SKM-1 treated with dmso at 0.1 percent for 144 hours (cell line): ENCODE measurements around the gene BLVRA.
A peak's percentile ranks its signal among the peaks of the same experiment; 100 is the strongest.
"Not testable (repeated sequence)": the region's sequence is repeated elsewhere in the genome, so short reads cannot be mapped to it uniquely, and the experiment has no call there.

Experiments
- DNase-seq: peaks from one replicate; lab custom pipeline; 2025; ENCODE audit not compliant: unreplicated experiment; lab: John Stamatoyannopoulos, UW

BLVRA gene

GRCh38 chr7:43768887-43769272 lies 10.4 kb downstream of the BLVRA start:
- DNase-seq: no peak

GRCh38 chr7:43769281-43769680 lies 10.8 kb downstream of the BLVRA start:
- DNase-seq: no peak

GRCh38 chr7:43769791-43770465 lies 11.4 kb downstream of the BLVRA start:
- DNase-seq: no peak

GRCh38 chr7:43771128-43771527 lies 12.6 kb downstream of the BLVRA start:
- DNase-seq: no peak

GRCh38 chr7:43771573-43771972 lies 13.1 kb downstream of the BLVRA start:
- DNase-seq: no peak

GRCh38 chr7:43773268-43773667 lies 14.8 kb downstream of the BLVRA start:
- not testable (repeated sequence) for DNase-seq

GRCh38 chr7:43775255-43775654 lies 16.8 kb downstream of the BLVRA start:
- not testable (repeated sequence) for DNase-seq

- DNase-seq: not testable (repeated sequence)
Measured at GRCh38 chr7:43778293-43779044, 20.0 kb downstream of the BLVRA start.

DNA sequence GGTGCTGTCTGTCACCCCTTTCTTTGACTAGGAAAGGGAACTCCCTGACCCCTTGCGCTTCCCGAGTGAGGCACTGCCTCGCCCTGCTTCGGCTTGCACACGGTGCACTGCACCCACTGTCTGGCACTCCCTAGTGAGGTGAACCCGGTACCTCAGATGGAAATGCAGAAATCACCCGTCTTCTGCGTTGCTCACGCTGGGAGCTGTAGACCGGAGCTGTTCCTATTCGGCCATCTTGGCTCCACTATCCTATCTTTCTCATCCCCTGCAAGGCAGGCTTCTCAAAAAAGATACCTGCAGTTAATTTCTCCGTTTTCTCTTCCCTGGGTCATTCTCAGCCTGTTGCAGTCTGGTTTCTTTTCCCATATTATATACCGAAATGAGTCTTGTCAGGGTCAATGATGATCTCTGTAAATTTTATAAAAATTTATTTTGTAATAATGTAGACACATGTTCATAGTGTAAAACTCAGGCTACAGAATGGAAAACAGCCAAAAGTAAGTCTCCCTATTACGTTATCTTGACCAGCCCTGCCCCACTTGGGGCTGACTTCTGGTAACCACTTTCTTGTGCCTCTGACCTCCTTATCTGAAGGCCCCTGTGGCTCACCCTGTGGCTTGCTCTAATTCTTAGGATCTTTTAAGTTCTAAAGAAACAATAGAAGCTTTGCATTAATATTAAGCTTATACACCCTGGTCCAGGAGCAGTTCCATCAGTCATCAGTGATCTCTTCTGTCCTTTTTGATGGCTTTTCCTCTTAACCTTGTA lies 20.7 kb downstream of the BLVRA start:
- DNase-seq: no peak

DNA sequence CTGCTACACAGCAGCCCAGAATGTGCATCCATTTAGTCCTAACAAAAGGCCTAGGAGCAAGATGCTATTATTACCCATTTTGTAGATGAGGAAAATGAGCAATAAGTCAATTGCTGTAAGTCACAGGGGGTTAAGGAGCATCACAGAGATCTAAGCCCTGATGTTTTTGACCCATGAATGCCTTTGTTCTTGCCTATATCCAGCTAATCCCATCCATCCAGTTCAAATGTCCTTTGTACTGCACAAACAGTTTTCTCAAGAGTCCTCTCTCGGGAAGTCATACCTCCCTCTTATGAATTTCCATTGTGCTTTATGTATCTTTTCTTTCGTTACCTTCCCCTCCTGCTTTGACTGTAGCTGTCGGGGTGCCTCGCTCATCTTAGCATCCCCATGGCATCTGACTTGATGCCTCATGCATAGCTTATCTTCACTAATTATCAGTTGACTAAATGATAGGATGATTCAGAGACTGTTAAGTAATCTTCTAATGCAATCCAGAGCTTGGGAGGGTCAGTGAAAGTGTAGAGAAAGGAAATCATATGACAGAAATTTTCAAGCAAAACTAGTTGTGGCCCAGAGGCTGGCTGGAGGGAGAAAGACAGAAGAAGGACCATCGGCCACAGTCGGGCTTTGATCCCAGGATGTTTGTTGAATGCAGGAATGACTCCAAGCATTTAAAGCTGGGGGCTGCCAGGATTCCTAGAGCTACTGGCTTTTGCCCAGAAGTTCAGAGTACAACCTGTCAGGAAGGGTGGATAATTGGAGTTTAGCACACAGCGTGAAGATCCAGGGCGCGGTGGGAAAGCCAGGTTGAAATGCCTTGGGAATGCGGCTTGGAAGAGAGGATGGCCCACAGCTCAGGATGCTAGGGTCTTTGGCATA lies 23.5 kb downstream of the BLVRA start:
- DNase-seq: peak; percentile 28

- no peak for DNase-seq
Measured at GRCh38 chr7:43782768-43783555, 24.5 kb downstream of the BLVRA start.

GRCh38 chr7:43784030-43784584 lies 25.6 kb downstream of the BLVRA start:
- DNase-seq: no peak

DNA sequence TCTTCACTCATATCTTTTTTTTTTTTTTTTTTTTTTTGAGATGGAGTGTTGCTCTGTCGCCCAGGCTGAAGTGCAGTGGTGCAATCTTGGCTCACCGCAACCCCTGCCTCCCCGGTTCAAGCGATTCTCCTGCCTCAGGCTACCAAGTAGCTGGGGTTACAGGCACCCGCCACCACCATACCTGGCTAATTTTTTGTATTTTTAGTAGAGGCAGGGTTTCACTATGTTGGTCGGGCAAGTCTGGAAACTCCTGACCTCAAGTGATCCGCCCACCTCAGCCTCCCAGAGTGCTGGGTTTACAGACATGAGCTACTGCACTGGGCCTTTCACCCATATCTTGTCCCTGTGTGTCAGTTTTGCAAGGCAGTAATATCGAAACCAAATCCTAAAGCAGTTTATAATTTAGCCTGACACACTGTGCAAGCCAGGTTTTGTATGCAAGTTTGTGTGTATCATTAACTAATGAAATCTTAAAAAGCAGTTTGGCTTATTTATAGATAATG lies 26.2 kb downstream of the BLVRA start:
- not testable (repeated sequence) for DNase-seq

DNA sequence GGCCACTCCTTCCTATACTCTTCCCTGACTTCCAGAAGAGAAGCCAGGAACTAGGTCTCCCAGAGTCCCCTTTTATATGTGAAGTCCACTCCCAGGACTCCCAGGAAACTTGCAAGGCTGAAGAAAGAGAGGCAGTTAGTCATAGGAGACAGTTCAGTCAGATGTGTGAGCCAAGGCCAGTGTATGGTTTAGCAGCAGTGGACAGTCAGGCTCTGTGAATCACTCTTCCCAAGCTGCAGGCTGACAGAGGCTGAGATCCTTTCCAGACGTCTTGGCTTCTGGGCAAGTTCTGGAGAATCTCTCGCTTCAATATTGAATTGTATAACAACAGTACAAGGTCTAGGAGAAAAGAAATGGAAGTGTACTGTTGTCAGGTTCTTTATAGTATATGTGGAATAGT lies 26.9 kb downstream of the BLVRA start:
- DNase-seq: no peak

DNA sequence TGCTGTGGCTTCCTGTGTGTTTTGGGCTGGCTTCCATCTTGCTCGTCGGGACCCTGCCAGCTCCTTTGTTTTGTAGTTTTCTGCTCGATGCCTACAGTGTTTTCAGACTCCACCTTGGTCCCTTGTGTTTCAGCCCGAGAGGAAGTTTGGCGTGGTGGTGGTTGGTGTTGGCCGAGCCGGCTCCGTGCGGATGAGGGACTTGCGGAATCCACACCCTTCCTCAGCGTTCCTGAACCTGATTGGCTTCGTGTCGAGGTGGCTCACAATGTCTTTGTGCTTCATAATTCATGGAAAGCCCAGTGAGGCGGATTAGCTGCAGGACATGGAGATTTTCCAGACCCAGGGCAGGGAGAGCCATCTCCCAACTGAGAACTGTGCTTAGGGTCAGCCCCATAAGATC lies 29.3 kb downstream of the BLVRA start:
- no peak for DNase-seq

- DNase-seq: no peak
Measured at GRCh38 chr7:43790006-43790405, 31.5 kb downstream of the BLVRA start.

DNA sequence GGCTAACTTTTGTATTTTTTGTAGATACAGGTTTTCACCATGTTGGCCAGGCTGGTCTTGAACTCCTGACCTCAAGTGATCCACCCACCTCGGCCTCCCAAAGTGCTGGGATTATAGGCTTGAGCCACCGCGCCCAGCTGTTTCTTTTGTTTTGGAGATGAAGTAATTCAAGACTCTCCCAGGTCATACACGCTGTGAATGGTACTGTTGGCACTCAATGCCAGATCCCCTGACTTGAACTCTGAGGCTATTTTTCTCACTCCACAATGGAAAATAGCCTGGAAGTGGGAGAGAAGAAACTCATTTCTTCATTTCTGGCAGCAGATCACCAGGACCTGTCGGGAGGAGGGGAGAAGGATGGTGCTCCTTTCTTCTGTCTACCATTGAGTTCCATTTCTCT lies 32.4 kb downstream of the BLVRA start:
- no peak for DNase-seq

DNA sequence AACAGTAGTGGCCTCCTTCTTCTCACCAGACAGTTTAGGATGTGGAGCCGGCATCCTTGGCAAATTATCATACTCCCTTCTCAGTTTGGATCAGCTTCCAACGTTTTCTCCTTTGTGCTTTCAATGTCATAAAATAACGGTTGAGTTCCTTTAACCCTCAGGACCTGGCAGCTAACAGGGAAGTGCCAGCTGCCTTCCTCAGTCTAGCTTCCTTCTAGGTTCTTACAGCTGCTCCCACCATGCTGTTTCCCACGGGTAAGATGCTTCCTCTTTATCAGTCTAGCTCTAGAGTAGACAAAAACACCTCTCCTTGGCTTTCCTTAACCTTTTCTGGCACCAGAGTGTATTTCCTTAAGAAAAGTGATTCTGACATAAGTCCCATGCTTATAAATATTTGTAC lies 33.2 kb downstream of the BLVRA start:
- peak; percentile 79 for DNase-seq

GRCh38 chr7:43792471-43793150 lies 34.1 kb downstream of the BLVRA start:
- DNase-seq: no peak
